ENCODE results near the gene RRP1B. TPM values are rescaled to one million over a fixed set of nuclear protein-coding genes. Genes with fewer than 3 reads are reported as not detected.
"Not testable (repeated sequence)": the region's sequence is repeated elsewhere in the genome, so short reads cannot be mapped to it uniquely, and the experiment has no call there.

RRP1B gene
- total RNA-seq, 1 experiment from 2014 or later = 30.7 TPM

DNA sequence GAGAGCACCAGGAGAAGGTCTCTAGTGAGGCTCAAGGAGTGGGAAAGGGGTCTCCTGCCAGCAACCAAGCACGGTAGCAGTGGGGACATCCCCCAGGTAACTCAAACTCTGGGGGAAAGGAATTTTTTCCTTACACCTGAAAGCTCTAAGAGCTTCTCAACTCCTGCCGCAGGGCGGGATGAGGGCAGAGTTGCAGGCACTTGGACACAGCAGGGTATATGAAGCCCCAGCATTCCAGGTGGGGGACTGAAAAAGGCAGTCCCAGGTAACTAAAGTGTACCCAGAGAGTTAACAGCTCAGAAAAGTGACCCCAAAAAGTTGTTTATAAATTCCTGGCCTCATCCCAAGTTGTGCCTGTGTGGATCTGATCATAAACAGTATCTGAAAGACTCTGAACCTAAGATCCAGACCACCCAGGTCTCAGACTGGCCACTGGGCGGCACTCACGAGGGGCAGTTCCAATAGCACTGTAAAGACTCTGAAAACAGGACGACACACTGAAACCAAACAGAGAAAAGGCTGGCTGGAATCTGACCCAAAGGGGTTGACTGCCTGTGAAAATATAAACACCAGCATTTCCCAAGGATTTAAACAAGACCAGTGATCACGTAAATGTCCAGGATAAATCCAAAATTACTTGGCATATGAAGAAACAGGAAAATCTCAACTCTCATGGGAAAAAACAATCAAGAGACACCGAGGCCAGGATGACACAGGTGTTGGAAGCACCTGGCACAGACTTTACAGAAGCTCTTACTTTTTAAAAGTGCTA lies 47.6 kb upstream of the RRP1B start:
- intact Hi-C loops (cut with micrococcal nuclease; ENCODE audit: unreplicated experiment) = loop anchor here (5.0 kb wide), 1 partner anchor 36 kb away; no protein-coding TSS in a partner anchor
- peak overlapping the region; percentile 54 for H3K27ac ChIP-seq (ENCODE audit: low read length)
- H3K4me3 ChIP-seq (ENCODE audit: low read depth in 2 of 2, low read length in 2 of 2) = no peak overlapping the region
- DNase-seq (ENCODE audit: low read depth, low spot score) = no peak
- no peaks in the 10 kb centered on the region for H3K27me3 ChIP-seq (ENCODE audit: control insufficient read depth, insufficient read depth, low read length)
- in situ Hi-C loops (cut with HindIII; ENCODE audit: low pct_unique_long_range_greater_than_20kb, low sequenced_read_pairs) = no loop called here
- H3K36me3 ChIP-seq (ENCODE audit: control insufficient read depth, insufficient read depth, low read length) = no peaks in the 10 kb centered on the region
- no peaks in the 10 kb centered on the region for H3K9me3 ChIP-seq (ENCODE audit: control insufficient read depth, insufficient read depth, low read depth, low read length)
- TF ChIP-seq, protein P1, sequence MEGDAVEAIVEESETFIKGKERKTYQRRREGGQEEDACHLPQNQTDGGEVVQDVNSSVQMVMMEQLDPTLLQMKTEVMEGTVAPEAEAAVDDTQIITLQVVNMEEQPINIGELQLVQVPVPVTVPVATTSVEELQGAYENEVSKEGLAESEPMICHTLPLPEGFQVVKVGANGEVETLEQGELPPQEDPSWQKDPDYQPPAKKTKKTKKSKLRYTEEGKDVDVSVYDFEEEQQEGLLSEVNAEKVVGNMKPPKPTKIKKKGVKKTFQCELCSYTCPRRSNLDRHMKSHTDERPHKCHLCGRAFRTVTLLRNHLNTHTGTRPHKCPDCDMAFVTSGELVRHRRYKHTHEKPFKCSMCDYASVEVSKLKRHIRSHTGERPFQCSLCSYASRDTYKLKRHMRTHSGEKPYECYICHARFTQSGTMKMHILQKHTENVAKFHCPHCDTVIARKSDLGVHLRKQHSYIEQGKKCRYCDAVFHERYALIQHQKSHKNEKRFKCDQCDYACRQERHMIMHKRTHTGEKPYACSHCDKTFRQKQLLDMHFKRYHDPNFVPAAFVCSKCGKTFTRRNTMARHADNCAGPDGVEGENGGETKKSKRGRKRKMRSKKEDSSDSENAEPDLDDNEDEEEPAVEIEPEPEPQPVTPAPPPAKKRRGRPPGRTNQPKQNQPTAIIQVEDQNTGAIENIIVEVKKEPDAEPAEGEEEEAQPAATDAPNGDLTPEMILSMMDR (IDR thresholded peaks at IDR 0.05) = peak; percentile 86
- TF ChIP-seq SIN3A (IDR thresholded peaks at IDR 0.05; ENCODE audit: borderline replicate concordance, insufficient read depth, low read depth, low read length) = no peak
- CTCF ChIA-PET = interaction anchor here (0.6 to 1.1 kb wide), 4 partner anchors 9 to 96 kb away, joined by 3 to 4 read pairs (median 3); no protein-coding TSS in a partner anchor
- POLR2A ChIA-PET = no interaction called here
- BruUV-seq (replicated peaks) = no TSS peak
- ATAC-seq = peak; percentile 92
- peaks cover 16% of the 10 kb centered on the region for H3K4me1 ChIP-seq (ENCODE audit: control insufficient read depth, insufficient read depth, low read length)

DNA sequence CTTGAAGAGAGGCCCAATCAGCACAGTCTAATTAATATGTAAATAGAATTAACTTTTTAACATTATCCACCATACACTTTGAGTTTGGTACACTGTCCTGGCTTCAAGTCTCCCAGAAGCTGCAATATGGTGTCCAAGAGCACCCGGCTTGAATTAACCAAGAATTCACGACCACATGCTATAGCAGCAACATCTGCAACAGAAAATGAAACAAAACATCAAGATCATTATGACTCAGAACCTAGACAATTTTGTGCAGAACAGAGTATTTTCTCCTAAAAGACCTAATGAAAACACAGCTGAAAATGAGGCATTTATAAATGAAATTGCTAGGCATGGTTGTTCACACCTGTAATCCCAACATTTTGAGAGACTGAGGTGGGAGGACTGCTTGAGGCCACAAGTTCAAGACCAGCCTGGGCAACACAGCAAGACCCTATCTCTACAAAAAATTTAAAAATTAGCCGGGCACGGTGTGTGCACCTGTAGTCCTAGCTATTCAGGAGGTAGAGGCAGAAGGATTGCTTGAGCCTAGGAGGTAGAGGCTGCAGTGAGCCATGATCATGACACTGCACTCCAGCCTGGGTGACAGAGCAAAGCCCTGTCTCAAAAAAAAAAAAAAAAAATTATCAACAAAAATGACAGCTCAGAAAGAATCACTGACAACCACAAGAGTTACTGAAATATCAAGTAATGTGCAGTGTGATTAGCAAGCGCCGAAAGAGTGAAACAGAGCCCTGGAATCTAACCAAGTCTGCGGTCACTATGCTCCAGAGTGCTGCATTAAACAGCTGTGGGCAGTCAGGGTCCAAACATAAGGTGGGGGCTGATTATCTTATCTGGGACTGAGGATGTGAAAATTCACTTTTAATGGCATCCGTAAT lies 45.4 kb upstream of the RRP1B start:
- DNase-seq (ENCODE audit: low read depth, low spot score) (no peak), ATAC-seq (no peak)
- BruUV-seq (replicated peaks) = no TSS peak
- Histone ChIP-seq H3K27me3 (ENCODE audit: control insufficient read depth, insufficient read depth, low read length) (no peaks in the 10 kb centered on the region), H3K4me1 (ENCODE audit: control insufficient read depth, insufficient read depth, low read length) (peaks cover 16% of the 10 kb centered on the region), H3K27ac (ENCODE audit: low read length) (no peak overlapping the region), H3K4me3 (ENCODE audit: low read depth in 2 of 2, low read length in 2 of 2) (no peak overlapping the region), H3K36me3 (ENCODE audit: control insufficient read depth, insufficient read depth, low read length) (no peaks in the 10 kb centered on the region), H3K9me3 (ENCODE audit: control insufficient read depth, insufficient read depth, low read depth, low read length) (no peaks in the 10 kb centered on the region)
- in situ Hi-C loops (cut with HindIII; ENCODE audit: low pct_unique_long_range_greater_than_20kb, low sequenced_read_pairs) = no loop called here
- intact Hi-C loops (cut with micrococcal nuclease; ENCODE audit: unreplicated experiment) = loop anchor here (5.0 kb wide), 1 partner anchor 33 kb away; no protein-coding TSS in a partner anchor
- POLR2A ChIA-PET = no interaction called here
- CTCF ChIA-PET = no interaction called here
- TF ChIP-seq TCF7L2 (IDR thresholded peaks at IDR 0.05; ENCODE audit: low read depth, low read length) = no peak
- TF ChIP-seq SIN3A (IDR thresholded peaks at IDR 0.05; ENCODE audit: borderline replicate concordance, insufficient read depth, low read depth, low read length) = no peak
- TF ChIP-seq POLR2AphosphoS5 (IDR thresholded peaks at IDR 0.05; ENCODE audit: low read depth, low read length) = no peak

DNA sequence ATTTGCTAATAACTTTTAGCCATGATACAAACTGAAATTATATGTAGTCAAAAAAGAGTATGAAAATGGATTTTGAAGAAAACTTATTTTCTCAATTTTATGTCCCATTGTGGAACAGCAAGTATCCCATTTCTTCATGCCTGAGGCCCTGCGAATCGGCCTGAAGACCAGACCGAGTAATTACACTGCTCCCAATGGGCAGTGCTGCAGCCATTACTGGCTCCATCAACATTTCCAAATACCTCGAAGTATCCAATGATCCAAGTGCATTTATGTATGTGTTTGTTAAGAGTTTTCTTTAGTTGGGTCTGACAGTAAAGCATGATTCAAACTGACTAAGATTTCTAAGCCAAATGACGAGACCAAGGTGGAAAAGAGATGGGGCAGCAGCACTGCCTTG lies 44.5 kb upstream of the RRP1B start:
- Histone ChIP-seq H3K9me3 (ENCODE audit: control insufficient read depth, insufficient read depth, low read depth, low read length) (no peaks in the 10 kb centered on the region), H3K27me3 (ENCODE audit: control insufficient read depth, insufficient read depth, low read length) (no peaks in the 10 kb centered on the region), H3K36me3 (ENCODE audit: control insufficient read depth, insufficient read depth, low read length) (no peaks in the 10 kb centered on the region), H3K4me3 (ENCODE audit: low read depth in 2 of 2, low read length in 2 of 2) (no peak overlapping the region), H3K4me1 (ENCODE audit: control insufficient read depth, insufficient read depth, low read length) (peaks cover 14% of the 10 kb centered on the region), H3K27ac (ENCODE audit: low read length) (no peak overlapping the region)
- ChIA-PET POLR2A (no interaction called here), CTCF (no interaction called here)
- in situ Hi-C loops (cut with HindIII; ENCODE audit: low pct_unique_long_range_greater_than_20kb, low sequenced_read_pairs) (no loop called here), intact Hi-C loops (cut with micrococcal nuclease; ENCODE audit: unreplicated experiment) (loop anchor here (5.0 kb wide), 1 partner anchor 32 kb away; no protein-coding TSS in a partner anchor)
- no peak for TF ChIP-seq TCF7L2 (IDR thresholded peaks at IDR 0.05; ENCODE audit: low read depth, low read length)
- TF ChIP-seq, protein P2, sequence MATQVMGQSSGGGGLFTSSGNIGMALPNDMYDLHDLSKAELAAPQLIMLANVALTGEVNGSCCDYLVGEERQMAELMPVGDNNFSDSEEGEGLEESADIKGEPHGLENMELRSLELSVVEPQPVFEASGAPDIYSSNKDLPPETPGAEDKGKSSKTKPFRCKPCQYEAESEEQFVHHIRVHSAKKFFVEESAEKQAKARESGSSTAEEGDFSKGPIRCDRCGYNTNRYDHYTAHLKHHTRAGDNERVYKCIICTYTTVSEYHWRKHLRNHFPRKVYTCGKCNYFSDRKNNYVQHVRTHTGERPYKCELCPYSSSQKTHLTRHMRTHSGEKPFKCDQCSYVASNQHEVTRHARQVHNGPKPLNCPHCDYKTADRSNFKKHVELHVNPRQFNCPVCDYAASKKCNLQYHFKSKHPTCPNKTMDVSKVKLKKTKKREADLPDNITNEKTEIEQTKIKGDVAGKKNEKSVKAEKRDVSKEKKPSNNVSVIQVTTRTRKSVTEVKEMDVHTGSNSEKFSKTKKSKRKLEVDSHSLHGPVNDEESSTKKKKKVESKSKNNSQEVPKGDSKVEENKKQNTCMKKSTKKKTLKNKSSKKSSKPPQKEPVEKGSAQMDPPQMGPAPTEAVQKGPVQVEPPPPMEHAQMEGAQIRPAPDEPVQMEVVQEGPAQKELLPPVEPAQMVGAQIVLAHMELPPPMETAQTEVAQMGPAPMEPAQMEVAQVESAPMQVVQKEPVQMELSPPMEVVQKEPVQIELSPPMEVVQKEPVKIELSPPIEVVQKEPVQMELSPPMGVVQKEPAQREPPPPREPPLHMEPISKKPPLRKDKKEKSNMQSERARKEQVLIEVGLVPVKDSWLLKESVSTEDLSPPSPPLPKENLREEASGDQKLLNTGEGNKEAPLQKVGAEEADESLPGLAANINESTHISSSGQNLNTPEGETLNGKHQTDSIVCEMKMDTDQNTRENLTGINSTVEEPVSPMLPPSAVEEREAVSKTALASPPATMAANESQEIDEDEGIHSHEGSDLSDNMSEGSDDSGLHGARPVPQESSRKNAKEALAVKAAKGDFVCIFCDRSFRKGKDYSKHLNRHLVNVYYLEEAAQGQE (IDR thresholded peaks at IDR 0.05; ENCODE audit: insufficient read depth in 1 of 2, low read depth in 2 of 2, low read length in 1 of 2) = no peak
- TF ChIP-seq POLR2AphosphoS5 (IDR thresholded peaks at IDR 0.05; ENCODE audit: low read depth, low read length) = no peak
- TF ChIP-seq SIN3A (IDR thresholded peaks at IDR 0.05; ENCODE audit: borderline replicate concordance, insufficient read depth, low read depth, low read length) = no peak
- TF ChIP-seq, protein P1 (IDR thresholded peaks at IDR 0.05) = no peak
- BruUV-seq (replicated peaks) = no TSS peak
- ATAC-seq (no peak), DNase-seq (ENCODE audit: low read depth, low spot score) (no peak)

DNA sequence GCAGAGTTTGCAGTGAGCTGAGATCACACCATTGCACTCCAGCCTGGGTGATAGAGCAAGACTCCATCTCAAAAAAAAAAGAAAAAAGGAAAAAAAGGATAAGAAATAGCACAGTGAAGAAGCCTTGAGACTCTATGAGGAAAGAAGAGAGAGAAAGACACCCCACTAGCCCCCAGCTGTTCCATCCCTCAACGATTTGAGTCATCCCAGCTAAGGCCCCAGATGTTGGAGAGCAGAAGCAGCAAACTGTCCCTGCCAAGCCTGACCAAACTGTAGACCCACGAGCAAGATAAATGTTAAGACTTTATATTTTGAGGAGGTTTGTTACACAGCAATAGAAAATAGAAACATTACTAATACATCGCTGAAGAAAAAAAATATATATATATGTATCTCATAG lies 42.5 kb upstream of the RRP1B start:
- intact Hi-C loops (cut with micrococcal nuclease; ENCODE audit: unreplicated experiment); H3K27me3 ChIP-seq (ENCODE audit: control insufficient read depth, insufficient read depth, low read length); ATAC-seq; H3K9me3 ChIP-seq (ENCODE audit: control insufficient read depth, insufficient read depth, low read depth, low read length); DNase-seq (ENCODE audit: low read depth, low spot score); in situ Hi-C loops (cut with HindIII; ENCODE audit: low pct_unique_long_range_greater_than_20kb, low sequenced_read_pairs); H3K36me3 ChIP-seq (ENCODE audit: control insufficient read depth, insufficient read depth, low read length); H3K4me3 ChIP-seq (ENCODE audit: low read depth in 2 of 2, low read length in 2 of 2); CTCF ChIA-PET; H3K4me1 ChIP-seq (ENCODE audit: control insufficient read depth, insufficient read depth, low read length); POLR2A ChIA-PET; H3K27ac ChIP-seq (ENCODE audit: low read length); BruUV-seq (replicated peaks): not testable (repeated sequence)

All from Panc1 (cell line).